GM21786 (cell line): Measurements from ENCODE around the gene SLC5A2.

Source experiments
- ATAC-seq: cut with Tn5 transposase; IDR thresholded peaks from one replicate; pipeline ENCODE4 v1.9.1; 2021; ENCODE audit not compliant: unreplicated experiment

SLC5A2 gene

DNA sequence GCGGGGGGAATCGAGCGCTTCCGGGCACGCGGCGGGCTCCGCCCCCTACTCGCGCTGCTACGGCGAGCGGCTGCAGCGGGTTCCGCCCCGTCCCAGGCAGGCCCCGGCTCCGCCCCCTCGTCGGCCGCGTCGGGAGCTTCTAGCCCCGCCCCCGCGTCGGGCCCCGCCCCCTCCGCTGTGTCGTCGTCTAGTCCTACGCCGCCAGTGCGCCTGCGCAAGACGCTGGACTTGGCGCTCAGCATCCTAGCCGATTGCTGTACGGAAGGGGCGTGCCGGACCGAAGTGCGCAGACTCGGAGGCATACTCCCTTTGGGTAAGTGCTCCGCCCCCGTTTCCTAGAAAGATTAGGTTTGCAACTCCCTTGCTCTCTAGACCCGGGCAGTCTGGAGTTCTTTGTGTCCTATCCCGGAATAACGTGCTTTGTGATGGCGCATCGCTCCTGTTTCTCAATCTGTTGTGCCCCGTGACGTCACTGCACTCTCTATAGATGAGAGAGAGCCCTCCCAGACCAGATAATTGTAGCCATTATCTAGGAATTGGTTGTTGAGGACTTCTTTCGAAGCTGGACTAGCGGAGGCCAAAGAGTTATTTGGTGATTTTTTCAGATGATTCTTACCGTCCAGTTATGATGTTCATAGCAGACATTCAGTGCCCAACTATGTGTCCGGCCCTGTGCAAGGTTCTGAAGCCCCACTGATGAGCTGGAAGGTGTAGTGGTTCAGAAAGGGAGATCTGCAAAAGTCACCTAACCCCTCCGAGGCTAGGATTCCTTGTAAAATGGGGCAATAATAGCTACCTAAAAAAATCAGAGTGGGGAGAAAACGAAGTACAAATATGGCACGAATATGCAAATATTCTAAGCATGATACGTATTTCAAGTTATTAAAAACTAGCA is 23.0 kb upstream of the SLC5A2 start:
- peak; percentile 59 for ATAC-seq

DNA sequence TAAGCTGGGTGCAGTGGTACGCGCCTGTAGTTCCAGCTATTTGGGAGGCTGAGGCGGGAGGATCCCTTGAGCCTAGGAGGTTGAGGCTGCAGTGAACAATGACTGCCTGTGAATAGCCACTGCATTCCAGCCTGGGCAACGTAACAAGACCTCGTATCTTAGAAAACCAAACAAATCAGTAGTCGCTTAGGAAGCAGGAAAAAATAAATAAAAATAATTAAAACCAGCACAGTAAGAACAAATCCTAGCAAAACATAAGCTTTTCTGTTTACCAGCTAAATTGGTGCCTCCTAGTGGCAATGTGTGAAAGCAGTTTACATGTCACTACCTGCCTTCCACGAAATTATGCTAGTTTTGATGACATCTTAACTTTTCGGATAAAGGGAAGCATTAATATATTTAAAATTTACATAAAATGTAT is 22.3 kb upstream of the SLC5A2 start:
- no peak for ATAC-seq

DNA sequence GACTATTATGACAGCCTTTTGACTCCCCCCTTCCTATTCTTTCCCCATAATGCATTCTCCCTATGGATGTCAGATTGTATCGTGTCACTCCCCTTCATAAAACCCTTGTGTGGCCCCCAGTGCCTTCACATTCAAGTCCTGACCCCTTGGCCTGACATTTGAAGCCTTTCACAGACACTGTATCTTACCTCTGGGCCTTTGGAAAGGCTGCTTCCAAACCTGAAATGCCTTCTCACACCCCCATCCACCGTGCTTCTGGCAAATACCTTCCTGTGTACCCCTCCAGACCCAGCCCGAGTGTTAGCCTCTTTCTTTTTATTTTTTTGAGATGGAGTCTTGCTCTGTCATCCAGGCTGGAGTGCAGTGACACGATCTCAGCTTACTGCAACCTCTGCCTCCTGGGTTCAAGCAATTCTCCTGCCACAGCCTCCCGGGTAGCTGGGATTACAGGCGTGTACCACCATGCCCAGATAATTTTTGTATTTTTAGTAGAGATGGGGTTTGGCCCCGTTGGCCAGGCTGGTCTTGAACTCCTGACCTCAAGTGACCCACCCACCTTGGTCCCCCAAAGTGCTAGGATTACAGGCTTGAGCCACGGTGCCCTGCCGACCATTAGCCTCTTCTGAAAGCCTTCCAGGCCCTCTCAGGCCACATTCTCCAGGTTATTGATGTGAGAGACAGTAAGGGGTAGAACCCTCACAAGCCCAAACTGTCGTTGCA is 21.6 kb upstream of the SLC5A2 start:
- ATAC-seq, result no peak

DNA sequence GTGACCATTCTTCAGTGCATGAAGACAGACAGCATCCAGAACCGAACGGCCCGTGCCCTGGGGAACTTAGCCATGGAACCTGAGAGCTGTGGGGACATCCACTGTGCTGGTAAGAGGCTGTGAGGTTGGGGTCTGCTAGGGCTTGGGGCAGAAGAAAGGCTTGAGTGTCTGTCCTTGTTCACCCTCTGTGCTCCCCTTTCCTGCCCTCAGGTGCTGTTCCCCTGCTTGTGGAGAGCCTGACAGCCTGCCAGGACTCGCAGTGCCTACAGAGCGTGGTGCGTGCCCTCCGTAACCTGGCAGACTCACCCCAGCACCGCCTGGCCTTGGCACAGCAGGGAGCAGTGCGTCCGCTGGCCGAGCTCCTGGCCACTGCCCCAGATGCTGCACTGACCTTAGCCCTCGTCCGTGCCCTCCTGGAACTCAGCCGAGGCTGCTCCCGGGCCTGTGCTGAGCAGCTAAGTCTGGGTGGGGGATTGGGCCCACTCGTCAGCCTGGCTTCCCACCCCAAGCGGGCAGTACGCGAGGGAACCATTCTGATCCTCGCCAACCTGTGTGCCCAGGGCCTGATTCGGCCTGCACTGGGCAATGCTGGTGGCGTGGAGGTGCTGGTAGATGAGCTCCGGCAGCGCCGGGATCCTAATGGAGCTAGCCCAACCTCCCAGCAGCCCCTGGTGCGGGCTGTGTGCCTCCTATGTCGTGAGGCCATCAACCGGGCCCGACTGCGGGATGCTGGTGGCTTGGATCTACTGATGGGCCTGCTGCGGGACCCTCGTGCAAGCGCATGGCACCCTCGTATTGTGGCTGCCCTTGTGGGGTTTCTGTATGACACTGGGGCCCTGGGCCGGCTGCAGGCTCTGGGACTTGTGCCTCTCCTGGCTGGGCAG is 20.8 kb upstream of the SLC5A2 start:
- no peak for ATAC-seq

DNA sequence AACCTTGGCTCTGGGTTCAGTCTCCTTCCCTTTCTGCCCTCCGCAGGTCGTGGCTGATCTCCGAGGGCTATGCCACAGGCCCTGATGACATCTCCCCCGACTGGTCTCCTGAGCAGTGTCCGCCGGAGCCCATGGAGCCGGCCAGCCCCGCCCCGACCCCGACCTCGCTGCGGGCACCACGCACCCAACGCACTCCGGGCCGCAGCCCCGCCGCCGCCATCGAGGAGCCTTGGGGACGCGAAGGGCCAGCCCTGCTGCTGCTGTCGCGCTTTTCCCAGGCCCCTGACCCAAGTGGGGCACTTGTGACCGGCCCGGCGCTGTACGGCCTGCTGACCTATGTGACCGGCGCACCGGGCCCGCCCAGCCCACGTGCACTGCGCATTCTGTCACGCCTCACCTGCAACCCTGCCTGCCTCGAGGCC is 18.6 kb upstream of the SLC5A2 start:
- no peak for ATAC-seq

DNA sequence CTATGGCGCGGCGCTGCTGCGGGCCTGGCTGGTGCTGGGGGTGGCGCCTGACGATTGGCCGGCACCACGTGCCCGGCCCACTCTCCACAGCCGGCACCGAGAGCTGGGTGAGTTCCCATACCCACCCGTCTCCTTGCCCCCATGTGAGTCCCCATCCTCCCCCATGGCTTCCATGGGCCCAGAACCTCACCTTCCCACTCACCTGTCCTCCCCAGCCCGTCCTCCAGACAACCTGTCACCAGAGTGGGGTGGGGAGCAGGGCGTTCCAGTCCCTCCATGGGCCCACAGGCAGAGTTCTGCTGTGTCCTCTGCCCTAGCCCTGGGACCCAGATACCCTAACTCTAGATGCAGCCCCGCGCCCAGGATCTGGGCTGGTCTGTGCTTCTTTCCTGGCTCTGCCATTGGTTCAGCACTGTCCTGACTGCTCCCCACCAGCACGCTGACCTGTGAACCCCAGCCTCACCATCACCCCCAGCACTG is 18.1 kb upstream of the SLC5A2 start:
- ATAC-seq, result no peak

DNA sequence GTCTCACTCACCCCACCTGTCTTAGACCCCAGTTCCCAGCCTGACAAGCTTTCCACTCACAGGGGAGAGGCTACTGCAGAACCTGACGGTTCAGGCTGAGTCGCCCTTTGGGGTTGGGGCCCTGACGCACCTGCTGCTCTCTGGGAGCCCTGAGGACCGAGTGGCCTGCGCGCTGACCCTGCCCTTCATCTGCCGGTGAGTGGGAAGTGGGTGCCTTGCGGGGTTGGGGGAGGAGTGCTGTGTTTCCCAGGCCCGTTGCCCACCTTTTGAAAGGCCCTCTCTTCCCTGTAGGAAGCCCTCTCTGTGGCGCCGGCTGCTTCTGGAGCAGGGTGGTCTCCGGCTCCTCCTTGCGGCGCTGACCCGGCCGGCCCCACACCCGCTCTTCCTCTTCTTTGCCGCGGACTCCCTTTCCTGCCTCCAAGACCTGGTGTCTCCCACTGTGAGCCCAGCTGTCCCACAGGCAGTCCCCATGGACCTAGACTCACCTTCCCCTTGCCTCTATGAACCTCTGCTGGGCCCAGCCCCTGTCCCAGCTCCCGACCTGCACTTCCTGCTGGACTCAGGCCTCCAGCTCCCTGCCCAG is 17.0 kb upstream of the SLC5A2 start:
- no peak for ATAC-seq

DNA sequence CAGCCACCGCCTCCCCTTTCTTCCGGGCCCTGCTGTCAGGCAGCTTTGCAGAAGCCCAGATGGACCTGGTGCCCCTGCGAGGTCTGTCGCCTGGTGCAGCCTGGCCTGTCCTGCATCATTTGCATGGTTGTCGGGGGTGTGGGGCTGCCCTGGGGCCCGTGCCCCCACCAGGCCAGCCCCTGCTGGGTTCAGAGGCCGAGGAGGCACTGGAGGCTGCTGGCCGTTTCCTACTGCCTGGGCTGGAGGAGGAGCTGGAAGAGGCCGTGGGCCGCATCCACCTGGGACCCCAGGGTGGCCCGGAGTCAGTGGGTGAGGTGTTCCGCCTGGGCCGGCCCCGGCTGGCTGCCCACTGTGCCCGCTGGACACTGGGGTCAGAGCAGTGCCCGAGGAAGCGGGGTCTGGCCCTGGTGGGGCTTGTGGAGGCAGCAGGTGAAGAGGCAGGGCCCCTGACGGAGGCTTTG is 16.5 kb upstream of the SLC5A2 start:
- ATAC-seq, result no peak

DNA sequence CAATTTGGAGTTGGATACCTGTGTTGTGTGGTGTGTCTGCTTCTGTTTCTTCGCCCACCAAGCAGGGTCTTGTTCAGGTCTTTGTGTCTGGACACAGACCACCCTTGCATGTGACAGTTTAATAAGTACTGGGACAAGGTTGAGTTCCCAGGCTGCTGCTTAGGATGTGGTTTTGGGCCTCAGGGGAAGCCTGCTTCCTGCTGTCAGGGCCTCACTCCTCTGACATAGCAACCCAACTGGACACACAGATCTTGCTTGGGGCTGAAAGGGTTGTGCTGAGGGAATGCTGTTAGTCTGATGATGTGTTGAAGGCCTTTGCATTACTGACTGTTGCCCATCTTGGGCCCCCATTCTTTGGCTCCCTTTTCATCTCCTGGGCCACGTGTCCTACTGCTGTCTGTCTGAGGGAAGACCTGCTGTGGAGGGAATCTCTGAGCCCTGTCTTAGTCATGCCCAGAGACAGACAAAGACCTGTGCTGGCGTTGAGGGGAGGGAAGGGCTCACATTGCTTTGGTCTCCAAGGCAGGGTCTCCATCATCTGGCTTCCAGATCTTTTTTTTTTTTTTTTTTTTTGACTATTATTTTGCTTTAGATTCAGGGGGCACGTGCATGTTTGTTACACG is 15.7 kb upstream of the SLC5A2 start:
- peak; percentile 77 for ATAC-seq

DNA sequence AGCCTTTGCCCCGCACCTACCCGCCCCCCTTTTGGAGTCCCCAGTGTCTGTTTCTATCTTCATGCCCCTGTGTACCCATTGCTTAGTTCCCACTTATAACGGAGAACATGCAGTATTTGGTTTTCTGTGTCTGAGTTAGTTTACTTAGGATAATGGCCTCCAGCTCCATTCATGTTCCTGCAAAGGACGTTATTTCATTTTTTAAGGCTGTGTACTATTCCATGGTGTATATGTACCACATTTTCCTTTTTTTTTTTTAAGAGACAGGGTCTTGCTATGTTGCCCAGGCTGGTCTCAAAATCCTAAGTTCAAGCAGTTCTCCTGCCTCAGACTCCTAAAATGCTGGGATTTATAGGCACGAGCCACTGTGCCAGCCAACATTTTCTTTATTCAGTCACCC is 15.1 kb upstream of the SLC5A2 start:
- no peak for ATAC-seq

DNA sequence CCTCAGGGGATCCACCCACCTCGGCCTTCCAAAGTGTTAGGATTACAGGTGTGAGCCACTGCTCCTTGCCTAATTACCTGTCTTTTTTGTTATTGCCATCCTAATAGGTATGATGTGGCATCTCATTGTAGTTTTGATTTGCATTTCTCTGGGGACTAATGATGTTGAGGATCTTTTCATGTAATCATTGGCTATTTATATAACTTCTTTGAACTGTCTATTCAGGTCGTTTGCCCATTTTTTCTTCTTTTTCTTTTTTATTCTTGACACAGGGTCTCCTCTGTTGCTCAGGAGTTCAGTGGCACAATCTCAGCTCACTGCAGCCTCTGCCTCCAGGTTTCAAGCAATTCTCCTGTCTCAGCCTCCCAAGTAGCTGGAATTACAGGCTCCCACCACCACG is 12.3 kb upstream of the SLC5A2 start:
- no peak for ATAC-seq

DNA sequence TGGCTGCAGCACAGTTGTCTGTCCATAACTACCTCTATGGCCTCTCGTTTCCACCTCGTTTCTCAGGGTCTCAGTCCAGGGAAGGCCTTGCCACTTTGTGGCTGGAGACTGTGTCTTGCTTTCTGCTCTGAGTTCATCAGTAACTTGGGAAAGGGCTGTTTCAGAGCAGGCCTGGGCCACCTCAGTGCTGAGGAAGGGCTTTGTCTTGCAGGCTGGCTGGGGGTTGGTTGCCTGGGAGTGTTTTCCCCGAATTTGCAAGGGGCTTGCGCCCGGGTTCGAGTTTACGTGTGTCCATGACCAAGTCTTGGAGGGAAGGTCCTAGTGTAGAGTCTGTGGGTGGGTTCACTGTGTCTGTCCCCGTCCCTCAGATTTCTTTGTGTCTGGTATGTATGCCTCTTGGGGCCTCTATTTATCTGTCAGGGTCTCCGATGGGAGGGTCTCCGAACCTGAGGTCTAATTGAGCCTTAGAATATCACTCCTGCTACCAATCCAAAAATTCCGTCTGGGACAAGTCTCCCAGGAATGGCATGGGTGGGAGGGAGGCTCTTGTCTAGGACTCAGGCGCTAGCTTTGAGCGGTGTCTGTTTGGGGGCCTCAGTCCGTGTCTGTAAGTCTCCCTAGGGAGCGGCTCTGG is 11.6 kb upstream of the SLC5A2 start:
- no peak for ATAC-seq

DNA sequence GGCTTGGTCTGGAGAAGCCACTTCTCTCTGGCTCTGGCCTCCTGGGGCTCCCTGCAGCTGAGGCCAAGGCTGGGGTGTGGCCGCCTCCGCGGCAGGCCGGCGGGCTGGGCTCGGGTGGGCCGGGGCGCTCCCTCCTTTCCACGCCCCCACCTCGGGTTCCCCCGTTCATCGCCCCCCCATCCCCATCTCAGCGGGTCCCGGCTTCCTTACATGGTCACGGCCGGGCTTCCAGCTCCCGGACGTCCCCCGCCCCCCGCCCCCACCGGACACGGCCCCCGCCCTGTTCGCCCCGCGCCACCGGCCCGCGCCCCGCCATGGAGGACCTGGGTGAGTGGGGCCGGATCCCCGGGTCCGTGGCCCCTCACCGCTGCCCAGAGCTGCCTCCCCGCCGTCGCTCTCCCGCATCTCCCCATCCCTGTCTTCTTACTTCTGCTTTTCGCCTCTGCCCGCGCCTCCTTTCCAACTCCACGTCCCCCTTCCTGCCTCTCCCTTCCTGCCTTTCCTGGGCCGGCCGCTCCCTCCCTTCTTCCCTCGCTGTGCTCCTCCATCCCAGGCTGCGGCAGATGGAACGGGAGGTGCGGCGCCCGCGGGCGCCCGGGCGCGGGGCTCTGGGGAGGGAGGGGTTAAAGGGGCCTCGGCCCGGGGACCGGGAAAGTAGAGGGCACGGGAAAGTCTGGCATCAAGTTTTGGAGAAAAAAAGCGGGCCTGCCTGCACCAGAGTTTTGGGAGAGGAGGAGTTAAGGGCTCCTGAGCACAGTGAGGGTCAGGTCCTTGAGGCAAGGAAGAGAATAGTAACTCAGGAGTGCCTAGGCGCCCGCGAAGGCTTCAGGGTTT is 10.8 kb upstream of the SLC5A2 start, which contains the start of gene TGFB1I1:
Gene TGFB1I1, plus strand, starts transcription at position 278 of the 834 bp plus-strand sequence. Its CDS starts 37 bp downstream, at position 315.
- no peak for ATAC-seq

DNA sequence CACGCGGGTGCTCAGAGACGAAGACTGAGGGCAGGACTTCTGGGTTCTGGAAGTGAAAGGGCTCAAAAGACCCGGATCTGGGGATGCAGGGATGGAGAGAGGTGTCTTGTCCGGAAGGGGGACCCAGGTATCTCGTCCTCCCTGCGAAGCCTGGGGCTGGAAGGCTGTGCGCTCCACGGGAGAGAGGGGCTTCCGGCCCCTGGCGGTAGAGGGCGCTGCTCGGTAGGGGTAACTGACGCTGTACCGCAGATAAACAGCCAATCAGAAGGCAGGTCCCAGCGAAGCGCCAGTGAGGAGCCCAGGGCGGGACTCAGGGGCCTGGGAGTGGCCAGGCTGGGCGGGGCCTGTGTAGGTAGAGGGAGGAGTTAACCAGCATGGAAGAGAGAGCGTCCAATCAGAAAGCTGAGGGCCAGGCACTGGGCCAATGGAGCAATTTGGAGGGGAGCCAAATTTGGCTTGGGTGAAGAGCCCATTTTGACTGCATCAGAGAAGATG is 10.2 kb upstream of the SLC5A2 start:
- no peak for ATAC-seq

DNA sequence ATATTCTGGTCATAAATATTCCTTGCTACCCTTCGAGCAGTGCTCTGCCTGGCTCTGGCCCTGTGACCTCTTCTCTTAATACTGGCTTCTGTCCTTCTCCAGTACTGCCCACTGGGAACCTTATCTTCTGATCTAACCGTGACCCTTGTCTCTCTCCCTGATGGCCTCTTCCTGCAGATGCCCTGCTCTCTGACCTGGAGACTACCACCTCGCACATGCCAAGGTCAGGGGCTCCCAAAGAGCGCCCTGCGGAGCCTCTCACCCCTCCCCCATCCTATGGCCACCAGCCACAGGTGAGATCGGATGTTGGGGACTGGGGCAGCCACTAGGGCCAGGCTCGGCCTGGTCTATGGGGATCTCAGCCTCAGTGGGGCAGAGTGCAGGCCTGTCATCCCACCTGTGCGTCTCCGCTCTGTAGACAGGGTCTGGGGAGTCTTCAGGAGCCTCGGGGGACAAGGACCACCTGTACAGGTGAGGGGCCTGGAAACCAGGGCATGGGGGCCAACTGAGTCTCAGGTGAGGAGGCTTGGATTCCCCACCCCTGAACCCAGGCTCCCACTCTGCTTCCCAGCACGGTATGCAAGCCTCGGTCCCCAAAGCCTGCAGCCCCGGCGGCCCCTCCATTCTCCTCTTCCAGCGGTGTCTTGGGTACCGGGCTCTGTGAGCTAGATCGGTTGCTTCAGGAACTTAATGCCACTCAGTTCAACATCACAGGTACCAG is 9.5 kb upstream of the SLC5A2 start:
- no peak for ATAC-seq

DNA sequence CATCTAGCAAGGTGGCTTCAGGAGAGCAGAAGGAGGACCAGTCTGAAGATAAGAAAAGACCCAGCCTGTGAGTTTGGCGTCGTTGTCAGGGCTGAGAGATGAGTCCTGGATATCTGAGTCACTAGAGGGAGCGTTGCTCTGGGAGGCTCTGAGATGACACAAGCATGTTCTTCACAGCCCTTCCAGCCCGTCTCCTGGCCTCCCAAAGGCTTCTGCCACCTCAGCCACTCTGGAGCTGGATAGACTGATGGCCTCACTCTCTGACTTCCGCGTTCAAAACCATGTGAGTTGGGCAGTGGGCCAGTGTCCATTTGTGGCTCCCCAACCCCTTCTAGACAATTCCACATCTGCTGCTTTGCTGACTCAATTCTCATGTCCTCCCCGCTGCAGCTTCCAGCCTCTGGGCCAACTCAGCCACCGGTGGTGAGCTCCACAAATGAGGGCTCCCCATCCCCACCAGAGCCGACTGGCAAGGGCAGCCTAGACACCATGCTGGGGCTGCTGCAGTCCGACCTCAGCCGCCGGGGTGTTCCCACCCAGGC is 8.7 kb upstream of the SLC5A2 start:
- no peak for ATAC-seq
